Hindlimb muscle (tissue), 1 donor: ENCODE measurements around the gene OR4C16. TPM values are rescaled to one million over a fixed set of nuclear protein-coding genes. Genes with fewer than 3 reads are reported as not detected.

Experiments
- DNase-seq: peaks from one replicate; pipeline ENCODE4 v3.0.0-alpha.2; 2013
- polyA plus RNA-seq: library from polyadenylated mRNA; unstranded; fragments of 120-200 nt; gene quantifications from one replicate; pipeline ENCODE4 v1.2.1, GENCODE V29; 2013; ENCODE audit not compliant: insufficient read length

OR4C16 gene
- not detected for polyA plus RNA-seq

- DNase-seq, result no peak
Measured at GRCh38 chr11:55571828-55572227, at the start of gene OR4C16. Gene OR4C16 (plus strand): TSS chr11:55572128. CDS start chr11:55572128, 0 bp downstream.

- no peak for DNase-seq
Measured at GRCh38 chr11:55554169-55554568, 17.8 kb upstream of the OR4C16 start, which contains the start of gene OR4C15. Gene OR4C15 (plus strand): TSS chr11:55554469. CDS start chr11:55554469, 0 bp downstream.

GRCh38 chr11:55572548-55572947 lies 620 bp downstream of the OR4C16 start:
- DNase-seq, result no peak

GRCh38 chr11:55607545-55607944 lies 35.6 kb downstream of the OR4C16 start, which contains the start of gene OR4C11:
Gene OR4C11 (minus strand): TSS chr11:55607645. CDS start chr11:55604373, 3,272 bp downstream.
- DNase-seq, result no peak

Other genes starting within 250 kb of the OR4C16 start
- not detected for gene OR4A16, start 228.9 kb upstream of the OR4C16 start, polyA plus RNA-seq
- not detected for gene OR4A15, start 204.2 kb upstream of the OR4C16 start, polyA plus RNA-seq
- not detected for gene OR4C15, start 17.7 kb upstream of the OR4C16 start, polyA plus RNA-seq
- not detected for gene OR4C11, start 35.5 kb downstream of the OR4C16 start, polyA plus RNA-seq
- 0.15 TPM for gene OR4P4, start 63.0 kb downstream of the OR4C16 start, polyA plus RNA-seq
- not detected for gene OR4S2, start 76.2 kb downstream of the OR4C16 start, polyA plus RNA-seq
- gene OR4C6, start 90.1 kb downstream of the OR4C16 start, polyA plus RNA-seq, result not detected
- not detected for gene OR5D13, start 201.3 kb downstream of the OR4C16 start, polyA plus RNA-seq
- gene OR5D14, start 223.4 kb downstream of the OR4C16 start, polyA plus RNA-seq, result not detected
- gene OR5L1, start 239.2 kb downstream of the OR4C16 start, polyA plus RNA-seq, result not detected
- not detected for gene OR5D18, start 247.5 kb downstream of the OR4C16 start, polyA plus RNA-seq